LNCAP (cell line): ENCODE measurements around the gene NARS2.

Experiments used
- CTCF ChIP-seq: fragments of 450-650 bp; IDR thresholded peaks from 2 replicates; pipeline ENCODE4 v1.5.1; 2017; ENCODE audit warnings: mild to moderate bottlenecking

NARS2 gene

GRCh38 chr11:78499971-78500370 is 74.7 kb downstream of the NARS2 start:
- TF ChIP-seq CTCF, result no peak

- TF ChIP-seq CTCF, result no peak
Observed at GRCh38 chr11:78497293-78497692, 77.4 kb downstream of the NARS2 start.

GRCh38 chr11:78493413-78493975 is 81.2 kb downstream of the NARS2 start:
- TF ChIP-seq CTCF, result no peak

GRCh38 chr11:78492973-78493372 is 81.7 kb downstream of the NARS2 start:
- no peak for TF ChIP-seq CTCF

- TF ChIP-seq CTCF, result no peak
Observed at GRCh38 chr11:78489184-78489583, 85.5 kb downstream of the NARS2 start.

GRCh38 chr11:78478536-78478935 is 96.1 kb downstream of the NARS2 start:
- TF ChIP-seq CTCF, result no peak

GRCh38 chr11:78476066-78476465 is 98.6 kb downstream of the NARS2 start:
- no peak for TF ChIP-seq CTCF

- TF ChIP-seq CTCF, result no peak
Observed at GRCh38 chr11:78474451-78474850, 100.2 kb downstream of the NARS2 start.
